Adipocyte (in vitro differentiated cells): Measurements from ENCODE around the gene MUC2.

Experiments used
- DNase-seq: peaks from one replicate; pipeline ENCODE4 v3.0.0-alpha.2; 2015; ENCODE audit warnings: low read depth
- H3K27me3 ChIP-seq: replicated peaks from 2 replicates; pipeline ENCODE4 v1.7.0; 2013; ENCODE audit warnings: mild to moderate bottlenecking, low read length, moderate library complexity; ENCODE audit not compliant: control insufficient read depth, insufficient read depth
- H3K36me3 ChIP-seq: 2 replicates; pipeline ENCODE4 v1.7.0; 2013; ENCODE audit warnings: low read length, mild to moderate bottlenecking, moderate library complexity; ENCODE audit not compliant: control insufficient read depth, insufficient read depth, severe bottlenecking
- H3K4me1 ChIP-seq: 2 replicates; pipeline ENCODE4 v1.7.0; 2013; ENCODE audit warnings: mild to moderate bottlenecking, low read length, moderate library complexity; ENCODE audit not compliant: control insufficient read depth, insufficient read depth
- H3K4me3 ChIP-seq: 2 replicates; pipeline ENCODE4 v1.7.0; 2013; ENCODE audit warnings: mild to moderate bottlenecking, low read length, moderate library complexity
- H3K9ac ChIP-seq: 2 replicates; pipeline ENCODE4 v1.7.0; 2013; ENCODE audit warnings: mild to moderate bottlenecking, low read length, moderate library complexity
- H3K9me3 ChIP-seq: 2 replicates; pipeline ENCODE4 v1.7.0; 2013; ENCODE audit warnings: mild to moderate bottlenecking, low read length, moderate library complexity; ENCODE audit not compliant: control insufficient read depth

MUC2 gene

GRCh38 chr11:1117992-1118391 lies 43.3 kb downstream of the MUC2 start:
- peaks cover 27% of the 10 kb centered on the region for H3K27me3 ChIP-seq

GRCh38 chr11:1118755-1119603 lies 44.3 kb downstream of the MUC2 start:
- H3K9ac ChIP-seq: no peak overlapping the region
- peaks cover 37% of the 10 kb centered on the region for H3K27me3 ChIP-seq
- no peak for DNase-seq
- H3K36me3 ChIP-seq: no peaks in the 10 kb centered on the region
- no peaks in the 10 kb centered on the region for H3K9me3 ChIP-seq
- H3K4me3 ChIP-seq: no peak overlapping the region
- H3K4me1 ChIP-seq: no peaks in the 10 kb centered on the region

More at GRCh38 chr11:1117992-1118391, 43.3 kb downstream of the MUC2 start:
- no peak for DNase-seq
- Histone ChIP-seq H3K36me3 (no peaks in the 10 kb centered on the region), H3K9me3 (no peaks in the 10 kb centered on the region), H3K4me1 (no peaks in the 10 kb centered on the region), H3K4me3 (no peak overlapping the region), H3K9ac (no peak overlapping the region)

GRCh38 chr11:1119604-1120146 lies 45.0 kb downstream of the MUC2 start:
- Histone ChIP-seq H3K9ac (no peak overlapping the region), H3K9me3 (peaks cover 5% of the 10 kb centered on the region), H3K4me3 (no peak overlapping the region), H3K36me3 (no peaks in the 10 kb centered on the region), H3K4me1 (no peaks in the 10 kb centered on the region), H3K27me3 (peaks cover 44% of the 10 kb centered on the region)
- no peak for DNase-seq

GRCh38 chr11:1120532-1121330 lies 46.1 kb downstream of the MUC2 start:
- H3K36me3 ChIP-seq: no peaks in the 10 kb centered on the region
- no peak for DNase-seq
- H3K9ac ChIP-seq: no peak overlapping the region
- H3K27me3 ChIP-seq: peaks cover 43% of the 10 kb centered on the region
- no peak overlapping the region for H3K4me3 ChIP-seq
- H3K4me1 ChIP-seq: no peaks in the 10 kb centered on the region
- H3K9me3 ChIP-seq: peaks cover 7% of the 10 kb centered on the region

- no peak overlapping the region for H3K4me3 ChIP-seq
- no peaks in the 10 kb centered on the region for H3K4me1 ChIP-seq
- DNase-seq: no peak
- peaks cover 7% of the 10 kb centered on the region for H3K9me3 ChIP-seq
- no peak overlapping the region for H3K9ac ChIP-seq
- peaks cover 43% of the 10 kb centered on the region for H3K27me3 ChIP-seq
- H3K36me3 ChIP-seq: no peaks in the 10 kb centered on the region
Measured at GRCh38 chr11:1121331-1121812, 46.7 kb downstream of the MUC2 start.

GRCh38 chr11:1121813-1122663 lies 47.4 kb downstream of the MUC2 start:
- H3K4me1 ChIP-seq: no peaks in the 10 kb centered on the region
- H3K4me3 ChIP-seq: no peak overlapping the region
- DNase-seq: no peak
- peaks cover 7% of the 10 kb centered on the region for H3K9me3 ChIP-seq
- no peaks in the 10 kb centered on the region for H3K36me3 ChIP-seq
- H3K27me3 ChIP-seq: peaks cover 48% of the 10 kb centered on the region
- no peak overlapping the region for H3K9ac ChIP-seq

GRCh38 chr11:1122664-1123002 lies 48.0 kb downstream of the MUC2 start:
- DNase-seq: no peak
- Histone ChIP-seq H3K9ac (no peak overlapping the region), H3K9me3 (peaks cover 7% of the 10 kb centered on the region), H3K36me3 (no peaks in the 10 kb centered on the region), H3K27me3 (peaks cover 51% of the 10 kb centered on the region), H3K4me3 (no peak overlapping the region), H3K4me1 (no peaks in the 10 kb centered on the region)

- no peaks in the 10 kb centered on the region for H3K36me3 ChIP-seq
- no peak for DNase-seq
- H3K4me3 ChIP-seq: no peak overlapping the region
- peaks cover 7% of the 10 kb centered on the region for H3K9me3 ChIP-seq
- no peaks in the 10 kb centered on the region for H3K4me1 ChIP-seq
- H3K9ac ChIP-seq: no peak overlapping the region
- peaks cover 56% of the 10 kb centered on the region for H3K27me3 ChIP-seq
Measured at GRCh38 chr11:1123970-1124369, 49.3 kb downstream of the MUC2 start.
